AG20443 (cell line): ENCODE measurements around the gene DNMBP.
"Not testable (repeated sequence)": the region's sequence is repeated elsewhere in the genome, so short reads cannot be mapped to it uniquely, and the experiment has no call there.

ENCODE experiments used
- DNase-seq: peaks from one replicate; pipeline ENCODE4 v3.0.0; 2012; ENCODE audit warnings: low spot score, mixed read lengths

DNMBP gene

DNA sequence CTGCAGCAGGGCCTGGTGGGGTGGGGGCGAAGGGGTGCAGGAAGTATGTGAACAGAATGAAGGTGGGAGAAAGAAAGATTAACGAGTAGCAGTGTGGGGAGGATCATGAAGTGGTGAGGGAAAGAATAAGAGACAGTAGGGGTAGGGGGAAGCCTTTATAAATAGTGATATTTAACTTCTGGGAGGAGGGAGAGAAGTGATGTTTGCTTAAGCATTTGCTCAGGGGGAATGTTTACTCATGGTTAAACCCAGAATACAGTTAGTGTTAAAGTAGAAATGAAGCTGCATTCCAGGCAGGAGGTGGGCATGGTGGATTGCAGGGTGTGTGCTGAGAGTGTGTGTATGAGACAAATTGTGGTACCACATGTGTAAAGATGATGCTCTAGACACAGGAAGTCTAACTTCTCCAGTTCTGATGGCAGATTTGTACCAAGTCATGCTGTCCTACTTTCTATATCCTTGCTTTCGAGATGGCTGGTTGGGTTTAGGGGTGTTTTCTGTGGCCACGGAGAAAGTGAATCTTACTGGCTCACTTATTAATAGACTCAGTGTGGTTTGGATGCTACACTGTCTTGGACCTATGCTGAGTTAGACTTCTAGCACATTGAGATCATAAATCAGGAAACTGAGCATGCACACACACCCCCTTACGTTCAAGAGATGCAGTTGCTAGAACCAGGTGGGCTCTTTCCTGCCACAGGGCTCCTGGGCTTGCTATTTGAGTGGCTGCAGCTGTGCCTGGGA lies 10.6 kb upstream of the DNMBP start:
- no peak for DNase-seq

- DNase-seq = peak; percentile 27
Observed at GRCh38 chr10:100019787-100020141, 10.0 kb upstream of the DNMBP start.

GRCh38 chr10:100014071-100014762 lies 4.5 kb upstream of the DNMBP start:
- DNase-seq = no peak

- no peak for DNase-seq
Observed at GRCh38 chr10:100013621-100014020, 3.9 kb upstream of the DNMBP start.

DNA sequence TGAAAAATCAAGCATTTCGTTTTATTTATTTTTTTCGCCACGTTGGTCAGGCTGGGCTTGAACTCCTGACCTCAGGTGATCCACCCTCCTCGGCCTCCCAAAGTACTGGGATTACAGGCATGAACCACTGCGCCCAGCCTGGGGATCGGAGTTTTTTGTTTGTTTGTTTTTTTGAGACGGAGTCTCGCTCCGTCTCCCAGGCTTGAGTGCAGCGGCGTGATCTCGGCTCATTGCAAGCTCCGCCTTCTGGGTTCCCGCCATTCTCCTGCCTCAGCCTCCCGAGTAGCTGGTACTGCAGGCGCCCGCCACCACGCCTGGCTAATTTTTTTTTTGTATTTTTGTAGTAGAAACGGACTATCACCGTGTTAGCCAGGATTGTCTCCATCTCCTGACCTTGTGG lies 2.2 kb upstream of the DNMBP start:
- DNase-seq = not testable (repeated sequence)

GRCh38 chr10:100009283-100009792 lies 409 bp downstream of the DNMBP start:
- peak; percentile 10 for DNase-seq

- DNase-seq = no peak
Observed at GRCh38 chr10:100008708-100009282, 952 bp downstream of the DNMBP start.

GRCh38 chr10:100008142-100008522 lies 1.6 kb downstream of the DNMBP start:
- DNase-seq = peak; percentile 61

- no peak for DNase-seq
Observed at GRCh38 chr10:100007231-100008141, 2.3 kb downstream of the DNMBP start.

- DNase-seq = peak; percentile 77
Observed at GRCh38 chr10:100006243-100006886, 3.4 kb downstream of the DNMBP start.

DNA sequence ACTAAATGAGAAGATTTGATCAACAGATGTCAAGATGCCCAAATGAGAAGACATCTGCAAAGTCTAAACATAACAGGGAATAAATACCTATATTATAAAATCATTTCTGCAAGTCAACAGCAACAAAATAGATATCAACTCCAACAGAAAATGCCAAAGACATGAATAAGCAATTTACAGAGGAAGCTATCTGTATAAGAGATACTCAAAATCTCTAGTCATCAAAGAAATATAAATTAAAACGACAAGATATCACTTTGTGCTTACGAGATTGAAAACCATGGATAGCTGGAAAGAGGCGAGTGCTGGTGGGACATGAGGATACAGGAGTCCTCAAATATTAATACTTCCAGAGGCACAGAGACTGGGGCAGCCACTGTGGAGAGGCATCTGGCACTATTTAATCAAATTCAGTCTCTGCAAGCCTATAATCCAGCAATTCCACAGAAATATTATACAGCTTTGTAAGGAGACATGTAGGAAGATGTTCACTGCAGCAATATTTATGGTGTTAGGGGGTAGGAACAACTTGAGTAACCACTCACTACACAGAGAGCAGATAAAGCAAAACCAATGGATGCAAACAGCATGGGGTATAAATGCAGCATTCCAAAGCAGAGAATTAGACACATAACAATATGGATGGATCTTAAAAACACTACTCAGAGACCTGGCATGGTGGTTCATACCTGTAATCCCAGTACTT lies 4.8 kb downstream of the DNMBP start:
- no peak for DNase-seq

DNA sequence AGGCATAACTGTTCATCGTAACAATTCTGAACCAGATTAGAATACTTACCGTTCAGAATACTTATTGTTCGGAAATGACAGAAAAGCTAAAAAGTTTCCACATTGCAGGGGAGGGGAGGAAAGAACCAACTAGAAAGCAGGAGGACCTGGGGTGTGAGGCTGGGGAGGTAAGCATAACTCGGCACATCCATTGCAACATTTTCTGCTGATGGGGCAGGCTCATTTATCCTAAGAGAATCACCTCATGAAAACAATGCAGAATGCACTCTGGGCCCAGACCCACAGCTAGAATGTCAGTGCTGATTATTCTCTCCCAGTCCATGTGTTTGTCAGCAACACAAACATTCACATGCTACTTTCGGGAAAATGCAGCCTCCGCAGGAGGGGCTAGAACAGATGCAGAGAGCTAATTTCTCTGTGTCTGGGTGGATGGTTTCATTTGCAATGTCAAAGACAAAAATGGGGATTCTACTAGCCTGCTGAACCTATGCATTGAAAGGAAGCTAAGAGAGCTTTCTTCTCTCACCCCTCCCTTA lies 9.6 kb downstream of the DNMBP start:
- DNase-seq = no peak

DNA sequence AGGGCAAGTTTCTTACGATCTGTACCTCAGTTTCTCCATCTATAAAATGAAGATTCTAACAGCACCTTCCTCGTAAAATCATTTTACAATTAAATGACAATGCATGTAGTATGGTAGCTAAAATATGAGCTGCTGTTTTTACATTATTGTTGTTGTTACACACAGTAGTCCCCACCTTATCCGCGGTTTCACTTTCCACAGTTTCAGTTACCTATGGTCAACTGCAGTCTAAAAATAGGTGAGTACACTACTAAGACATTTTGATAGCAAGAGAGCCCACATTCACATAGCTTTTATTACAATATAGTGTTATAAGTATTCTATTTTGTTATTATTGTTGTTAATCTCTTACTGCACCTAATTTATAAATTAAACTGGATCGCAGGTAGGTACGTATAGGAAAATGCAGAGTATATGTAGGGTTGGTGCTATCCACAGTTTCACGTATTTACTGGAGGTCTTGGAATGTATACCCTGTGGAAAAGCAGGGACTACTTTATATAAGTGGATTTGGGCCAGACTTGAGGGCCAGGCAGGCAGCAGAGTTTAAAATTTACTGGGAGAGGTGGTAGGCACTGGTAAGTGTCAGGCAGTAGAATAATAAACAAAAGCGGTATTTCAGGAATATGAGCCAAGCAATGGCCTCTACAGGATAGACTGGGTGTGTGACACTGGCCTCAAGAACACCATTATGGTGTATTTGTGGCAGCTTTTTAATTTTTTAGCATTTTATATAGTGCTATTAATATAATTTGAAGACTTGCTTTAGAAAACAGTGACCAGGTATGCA lies 10.2 kb downstream of the DNMBP start:
- no peak for DNase-seq

- no peak for DNase-seq
Observed at GRCh38 chr10:99998889-99999288, 10.9 kb downstream of the DNMBP start.

DNA sequence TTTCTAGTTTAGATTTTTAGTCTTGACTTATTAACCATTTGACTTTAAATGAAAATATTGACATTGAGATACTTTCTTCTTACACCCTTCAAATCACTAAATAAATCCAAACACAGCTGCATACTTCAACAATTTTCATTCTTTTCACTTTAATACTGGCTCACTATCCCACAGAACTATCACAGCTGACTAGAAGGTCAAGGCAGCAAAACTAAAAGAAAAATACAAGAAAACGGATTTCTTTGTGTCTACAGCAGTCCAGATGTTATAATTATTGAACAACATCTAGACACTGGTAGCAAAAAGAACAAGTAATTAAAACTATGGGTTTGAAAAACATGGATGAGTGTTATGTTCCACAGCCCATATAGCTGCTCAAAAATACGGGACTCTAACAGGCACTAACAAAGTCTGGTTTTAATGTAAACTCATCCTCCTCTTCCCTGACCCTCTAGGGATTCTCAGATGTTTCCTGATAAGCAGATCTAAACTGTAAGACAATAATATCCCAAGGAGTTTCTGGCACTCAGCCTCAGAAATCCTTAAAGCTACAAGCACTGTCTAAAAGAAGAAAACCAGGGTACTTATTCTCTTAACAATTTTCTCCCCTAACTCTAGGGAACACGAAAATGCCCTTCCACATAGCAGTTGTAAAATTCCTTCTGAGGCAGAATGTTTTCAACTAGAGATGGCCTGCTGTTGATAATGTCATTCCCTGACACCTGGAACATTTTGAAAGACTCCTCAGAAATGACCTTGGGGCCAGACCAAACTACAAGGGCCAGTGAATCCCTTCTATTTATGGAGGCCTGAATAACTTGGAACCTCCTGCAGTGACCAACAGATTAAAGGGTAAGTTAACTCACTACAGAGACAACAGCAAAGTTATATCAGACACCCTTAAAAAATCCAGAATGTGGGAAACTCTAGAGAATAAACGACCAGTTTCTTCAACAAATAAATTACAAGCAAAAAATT lies 12.8 kb downstream of the DNMBP start:
- no peak for DNase-seq

DNA sequence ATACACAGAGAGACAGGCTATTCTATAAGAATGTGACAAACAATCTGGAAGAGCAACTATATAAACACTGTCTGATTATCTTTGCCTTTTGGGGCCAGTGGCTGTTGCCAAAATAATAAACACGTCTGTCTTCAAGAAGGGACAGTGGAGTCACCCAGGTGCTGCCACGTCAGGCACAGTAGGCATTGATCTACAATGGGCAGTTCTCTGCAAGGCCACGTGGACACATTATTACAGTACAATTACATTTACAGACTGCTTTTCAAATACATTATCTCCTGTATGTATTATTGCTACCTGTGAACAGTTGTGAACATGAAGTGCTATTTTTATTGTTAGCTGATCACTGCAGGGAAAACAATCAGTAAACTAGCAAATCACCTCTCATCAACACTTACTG lies 14.0 kb downstream of the DNMBP start:
- no peak for DNase-seq

DNA sequence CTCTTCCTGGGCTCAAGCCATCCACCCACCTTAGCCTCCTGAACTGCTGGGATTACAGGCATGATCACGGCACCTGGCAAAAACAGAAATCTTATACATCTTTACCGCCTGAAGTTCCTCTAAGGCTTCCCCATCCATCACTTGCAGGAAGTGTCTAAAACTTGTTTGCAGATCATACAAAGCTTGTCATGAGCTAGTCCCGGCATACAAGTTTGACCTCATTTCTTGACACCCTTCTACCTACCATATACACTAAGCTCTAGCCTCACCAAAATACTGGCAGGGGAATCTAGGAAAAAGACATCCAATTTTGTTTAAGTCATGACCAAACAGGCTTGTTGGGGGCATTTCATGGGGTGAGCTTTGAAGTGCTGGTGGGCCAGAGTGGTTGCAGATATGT lies 14.5 kb downstream of the DNMBP start:
- DNase-seq = no peak

- DNase-seq = no peak
Observed at GRCh38 chr10:99994801-99995200, 14.9 kb downstream of the DNMBP start.
